SJSA1 (cell line): ENCODE measurements around the gene SH3PXD2B. TPM values are rescaled to one million over a fixed set of nuclear protein-coding genes. Genes with fewer than 3 reads are reported as not detected.
"Not testable (repeated sequence)": the region's sequence is repeated elsewhere in the genome, so short reads cannot be mapped to it uniquely, and the experiment has no call there.

Source experiments
- DNase-seq, 2 experiments: peaks; one replicate each; pipeline ENCODE4 v3.0.0-alpha.2; 2015 to 2020; ENCODE audit warnings: low spot score in 2 of 2, low read depth in 1 of 2
- H3K27ac ChIP-seq: fragments of 250-450 bp; sonication (Bioruptor Pico); 2 replicates; pipeline ENCODE4 v1.5.1; 2020; ENCODE audit warnings: mild to moderate bottlenecking, moderate library complexity
- H3K27me3 ChIP-seq: fragments of 250-450 bp; sonication (Bioruptor Pico); replicated peaks from 2 replicates; pipeline ENCODE4 v1.5.1; 2020; ENCODE audit warnings: mild to moderate bottlenecking, moderate library complexity
- H3K36me3 ChIP-seq: fragments of 250-450 bp; sonication (Bioruptor Pico); 2 replicates; pipeline ENCODE4 v1.5.1; 2020; ENCODE audit warnings: mild to moderate bottlenecking
- H3K4me1 ChIP-seq: fragments of 250-450 bp; sonication (Bioruptor Pico); replicated peaks from 2 replicates; pipeline ENCODE4 v1.6.1; 2021; ENCODE audit warnings: mild to moderate bottlenecking
- H3K4me3 ChIP-seq: fragments of 250-450 bp; sonication (Bioruptor Pico); 2 replicates; pipeline ENCODE4 v1.5.1; 2020; ENCODE audit warnings: mild to moderate bottlenecking
- H3K9me3 ChIP-seq: fragments of 250-450 bp; sonication (Bioruptor Pico); replicated peaks from 2 replicates; pipeline ENCODE4 v1.5.1; 2020; ENCODE audit warnings: mild to moderate bottlenecking
- total RNA-seq: library from RNA; depleted of rRNA; stranded (reverse); fragments of >200 nt; shearing (Covaris generic); gene quantifications from 2 replicates; pipeline ENCODE4 v1.2.3, GENCODE V29; 2014

Gene SH3PXD2B
- total RNA-seq, 1 experiment from 2014 or later, result 32.3 TPM

DNA sequence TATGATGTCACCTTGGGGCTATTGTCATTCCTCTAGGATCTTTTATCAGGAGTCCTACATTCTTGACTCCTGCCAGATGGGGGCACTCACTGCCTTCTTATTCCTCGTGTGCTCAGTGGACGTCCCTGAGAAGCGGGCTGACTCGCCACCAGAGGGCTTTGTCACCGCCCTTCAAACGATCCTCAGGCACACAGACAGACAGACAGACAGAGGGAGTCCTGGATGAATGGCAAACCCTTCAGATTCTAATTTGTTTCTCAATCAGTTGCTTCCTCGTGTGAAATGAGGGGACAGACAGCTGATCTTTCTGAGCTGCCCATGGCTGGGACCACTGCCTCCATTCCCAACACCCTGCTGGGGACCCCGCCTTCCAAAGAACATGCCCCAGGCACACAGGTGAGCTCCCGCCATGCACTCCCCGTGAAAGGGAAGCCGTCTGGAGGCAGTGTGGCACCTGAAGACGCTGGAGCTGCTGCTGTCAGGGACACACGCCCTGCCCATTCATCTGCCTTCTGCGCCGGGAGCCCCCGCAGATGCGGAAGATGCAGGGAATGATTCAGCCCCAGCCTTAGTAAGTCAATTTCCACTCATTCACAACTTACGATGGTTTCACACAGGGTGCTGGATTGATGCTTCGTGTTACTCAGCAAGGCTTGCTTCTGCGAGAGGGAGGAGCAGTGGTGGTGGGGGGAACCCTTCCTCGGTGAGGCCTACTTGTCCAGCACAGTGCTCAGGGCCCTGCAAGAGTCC, 24.9 kb upstream of the SH3PXD2B start:
- no peaks in the 10 kb centered on the region for H3K36me3 ChIP-seq
- DNase-seq, result peak; percentile 79 to 91
- H3K27ac ChIP-seq, result no peak overlapping the region
- no peaks in the 10 kb centered on the region for H3K9me3 ChIP-seq
- H3K4me3 ChIP-seq, result no peak overlapping the region
- H3K4me1 ChIP-seq, result no peaks in the 10 kb centered on the region
- H3K27me3 ChIP-seq, result no peaks in the 10 kb centered on the region

DNA sequence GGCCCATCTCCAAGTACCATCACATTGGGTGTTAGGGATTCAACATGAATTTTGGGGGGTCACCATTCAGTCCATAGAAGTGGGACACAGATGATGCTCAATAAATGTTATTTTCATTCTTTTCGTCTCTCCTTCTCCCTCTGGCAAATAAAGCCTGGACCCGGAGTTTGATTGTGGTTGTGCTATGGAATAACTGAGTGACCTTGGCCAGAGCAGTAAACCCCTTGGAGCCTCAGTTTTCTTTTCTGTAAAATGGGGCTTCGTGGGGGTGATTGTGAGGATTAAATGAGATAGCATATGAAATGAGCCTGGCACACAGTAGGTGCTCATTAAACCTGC, 24.3 kb upstream of the SH3PXD2B start:
- H3K27ac ChIP-seq, H3K4me1 ChIP-seq, H3K9me3 ChIP-seq, DNase-seq, H3K36me3 ChIP-seq, H3K4me3 ChIP-seq, H3K27me3 ChIP-seq: not testable (repeated sequence)

DNA sequence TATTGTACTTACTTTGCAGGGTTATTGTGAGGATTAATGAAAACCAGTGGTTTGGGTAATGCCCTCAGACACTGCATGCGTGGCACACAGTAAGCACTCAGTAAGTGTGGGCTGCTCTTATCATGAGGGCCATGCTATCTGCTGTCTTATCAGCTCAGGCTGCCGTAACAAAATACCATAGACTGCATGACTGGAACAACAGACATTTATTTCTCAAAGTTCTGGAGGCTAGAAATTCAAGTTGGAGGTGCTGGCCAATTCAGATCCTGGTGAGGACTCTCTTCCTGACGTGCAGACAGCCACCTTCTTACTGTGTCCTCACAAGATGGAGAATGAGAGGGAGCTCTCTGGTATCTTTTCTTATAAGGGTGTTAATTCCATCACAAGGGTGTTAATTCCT, 23.9 kb upstream of the SH3PXD2B start:
- no peak for DNase-seq
- no peak overlapping the region for H3K4me3 ChIP-seq
- no peak overlapping the region for H3K27ac ChIP-seq
- H3K36me3 ChIP-seq, result no peaks in the 10 kb centered on the region
- no peaks in the 10 kb centered on the region for H3K4me1 ChIP-seq
- no peaks in the 10 kb centered on the region for H3K27me3 ChIP-seq
- no peaks in the 10 kb centered on the region for H3K9me3 ChIP-seq

DNA sequence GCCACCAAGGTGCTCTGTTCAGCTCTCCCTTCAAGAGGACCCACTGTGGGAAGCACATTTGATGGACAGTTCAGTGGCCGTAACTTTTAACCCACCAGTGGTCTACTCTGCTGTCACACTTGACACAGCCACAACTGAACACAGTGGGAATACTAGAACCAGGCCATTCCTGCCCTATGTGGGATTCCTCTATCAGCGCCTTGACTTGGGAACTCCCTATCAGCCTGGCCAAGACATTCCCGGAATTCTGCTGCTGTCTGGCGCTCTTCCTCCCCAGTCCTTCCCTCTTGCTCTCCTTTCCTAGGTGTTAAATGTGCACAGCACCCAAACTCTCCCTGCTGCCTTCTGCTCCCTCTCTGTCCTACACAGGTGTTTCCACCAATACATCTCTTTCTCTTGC, 23.1 kb upstream of the SH3PXD2B start:
- DNase-seq, result no peak
- Histone ChIP-seq H3K27me3 (no peaks in the 10 kb centered on the region), H3K4me3 (no peak overlapping the region), H3K36me3 (no peaks in the 10 kb centered on the region), H3K4me1 (no peaks in the 10 kb centered on the region), H3K9me3 (no peaks in the 10 kb centered on the region), H3K27ac (no peak overlapping the region)

DNA sequence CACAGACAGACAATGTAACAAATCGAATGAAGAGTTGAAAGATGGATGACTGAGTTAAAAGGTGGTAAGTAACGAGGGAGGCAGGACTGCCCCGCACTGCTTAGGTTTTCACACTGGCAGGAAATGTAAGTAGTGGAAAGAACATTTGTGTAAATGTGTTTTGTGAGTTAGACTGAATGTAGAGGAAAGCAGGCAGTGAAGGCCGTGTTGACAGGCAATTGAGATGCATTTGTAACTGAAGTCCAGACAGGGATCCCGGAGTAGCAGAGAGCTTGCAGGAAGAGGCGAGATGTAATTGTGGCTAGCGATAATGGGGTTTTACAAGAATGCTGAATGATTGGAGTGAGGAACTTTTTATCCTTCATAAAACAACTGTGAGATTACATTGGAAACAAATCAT, 20.0 kb upstream of the SH3PXD2B start:
- H3K27ac ChIP-seq, result no peak overlapping the region

DNA sequence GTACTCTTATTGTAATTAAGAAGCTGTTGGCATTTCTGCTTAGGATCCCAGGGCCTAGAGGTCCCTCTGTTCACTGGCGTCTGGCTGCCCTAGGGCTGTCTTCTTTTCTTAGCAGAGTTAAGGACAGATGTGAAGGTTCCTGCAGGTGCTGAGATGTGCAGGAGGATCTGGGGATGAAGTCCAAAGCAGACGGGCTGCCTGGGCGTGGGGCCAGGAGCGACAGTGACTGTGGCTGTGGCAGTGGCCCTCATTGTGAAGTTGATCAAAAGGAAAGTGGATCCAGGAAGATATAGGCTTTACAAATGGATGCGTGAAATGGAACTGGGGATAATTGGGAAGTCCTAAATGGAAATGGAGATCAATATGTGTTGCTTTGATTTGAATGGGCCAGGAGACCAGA, 19.1 kb upstream of the SH3PXD2B start:
- H3K9me3 ChIP-seq, result no peaks in the 10 kb centered on the region; the same call in 1 of the 2 replicates
- H3K4me3 ChIP-seq, result no peak overlapping the region
- no peaks in the 10 kb centered on the region for H3K27me3 ChIP-seq
- H3K36me3 ChIP-seq, result no peaks in the 10 kb centered on the region
- H3K27ac ChIP-seq, result no peak overlapping the region
- no peak for DNase-seq
- H3K4me1 ChIP-seq, result no peaks in the 10 kb centered on the region

More for the DNA sequence above, 20.0 kb upstream of the SH3PXD2B start:
- Histone ChIP-seq H3K9me3 (no peaks in the 10 kb centered on the region; the same call in 1 of the 2 replicates), H3K27me3 (no peaks in the 10 kb centered on the region), H3K36me3 (no peaks in the 10 kb centered on the region), H3K4me1 (no peaks in the 10 kb centered on the region), H3K4me3 (no peak overlapping the region)
- no peak for DNase-seq

DNA sequence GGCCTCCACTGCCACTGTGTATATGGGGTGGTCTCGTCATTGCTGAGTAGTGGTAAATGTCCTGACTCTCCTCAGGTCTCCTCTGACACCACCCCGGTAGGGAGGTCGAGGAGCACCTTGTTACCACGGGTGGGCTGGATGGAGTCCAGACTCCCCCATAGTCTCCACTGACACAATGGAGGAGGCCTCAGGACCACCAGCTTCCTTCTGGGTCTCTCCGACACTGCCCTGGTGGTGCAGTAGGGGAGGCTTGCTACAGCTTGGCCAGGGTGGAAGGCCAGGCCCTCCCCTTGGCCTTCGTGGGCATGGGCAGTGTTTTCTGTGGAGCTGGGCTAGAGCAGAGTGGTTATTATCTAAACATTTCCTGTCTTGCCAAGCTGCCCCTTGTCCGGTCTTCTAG, 15.4 kb upstream of the SH3PXD2B start:
- no peak overlapping the region for H3K4me3 ChIP-seq
- no peak for DNase-seq
- no peaks in the 10 kb centered on the region; the same call in 1 of the 2 replicates for H3K9me3 ChIP-seq
- H3K27me3 ChIP-seq, result no peaks in the 10 kb centered on the region
- H3K27ac ChIP-seq, result no peak overlapping the region
- H3K4me1 ChIP-seq, result no peaks in the 10 kb centered on the region
- no peaks in the 10 kb centered on the region for H3K36me3 ChIP-seq

DNA sequence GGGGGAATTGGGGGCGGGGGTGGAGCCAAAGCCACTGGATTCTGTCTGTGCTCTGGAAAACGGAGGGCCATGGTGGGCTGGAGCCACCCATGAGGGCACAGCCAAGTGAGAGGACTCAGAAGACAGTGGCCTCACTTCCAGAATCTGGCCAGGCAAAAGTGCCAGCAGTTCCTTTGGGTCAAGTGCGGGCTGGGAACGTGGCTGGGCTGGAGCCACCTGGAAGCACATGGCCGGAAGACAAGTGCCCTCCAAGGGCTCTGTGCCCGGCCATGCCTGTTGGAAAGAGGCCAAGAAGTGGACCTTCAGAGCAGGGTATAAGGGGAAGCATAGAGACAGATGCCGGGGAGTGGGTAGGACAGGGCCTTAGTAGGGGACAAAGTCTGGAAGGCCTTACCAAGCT, 11.7 kb upstream of the SH3PXD2B start:
- Histone ChIP-seq H3K27me3 (no peaks in the 10 kb centered on the region), H3K4me3 (no peak overlapping the region), H3K36me3 (no peaks in the 10 kb centered on the region), H3K4me1 (no peaks in the 10 kb centered on the region), H3K9me3 (no peaks in the 10 kb centered on the region; the same call in 1 of the 2 replicates), H3K27ac (no peak overlapping the region)
- DNase-seq, result no peak

DNA sequence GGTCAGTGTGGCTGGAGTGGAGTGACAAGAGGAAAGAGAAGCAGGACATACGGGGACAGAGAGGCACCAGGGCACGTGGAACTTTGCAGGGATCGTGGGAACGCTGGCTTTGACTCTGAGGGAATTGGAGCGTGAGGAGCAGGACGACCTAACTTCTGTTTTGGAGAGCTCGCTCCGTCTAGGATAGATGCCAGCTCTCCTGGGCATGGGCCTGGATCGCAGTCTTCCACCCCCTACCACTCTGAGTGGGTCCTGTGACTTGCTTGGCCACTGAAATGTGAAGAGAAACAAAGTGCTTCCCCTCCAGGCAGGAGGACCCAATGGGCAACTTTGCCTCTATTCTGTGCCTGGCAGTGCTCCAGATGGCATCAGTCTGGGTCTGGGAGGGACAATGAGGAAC, 8.7 kb upstream of the SH3PXD2B start:
- DNase-seq, result no peak
- H3K4me1 ChIP-seq, result peaks cover 3% of the 10 kb centered on the region
- H3K27ac ChIP-seq, result no peak overlapping the region
- no peak overlapping the region for H3K4me3 ChIP-seq
- no peaks in the 10 kb centered on the region for H3K27me3 ChIP-seq
- H3K36me3 ChIP-seq, result no peaks in the 10 kb centered on the region
- H3K9me3 ChIP-seq, result no peaks in the 10 kb centered on the region

DNA sequence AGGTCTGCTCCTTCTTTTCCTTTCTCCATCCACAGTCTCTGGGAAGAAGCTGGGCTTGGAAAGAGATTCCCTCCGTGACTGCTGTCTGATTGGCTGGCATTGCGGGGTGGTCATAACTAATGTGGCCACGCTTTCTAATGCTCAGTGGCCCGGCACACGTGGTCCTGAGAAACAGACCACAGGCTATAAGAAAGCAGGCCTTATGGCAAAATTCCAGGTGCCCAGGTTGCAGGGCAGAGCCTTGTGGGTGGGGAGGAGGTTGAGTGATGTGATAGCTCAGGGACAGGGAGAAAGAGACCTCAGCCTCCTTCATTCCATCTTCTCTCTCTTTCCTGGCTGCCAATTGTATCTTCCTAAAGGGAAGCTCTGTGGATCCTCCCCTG, 5.4 kb upstream of the SH3PXD2B start:
- Histone ChIP-seq H3K4me3 (no peak overlapping the region), H3K27ac (no peak overlapping the region), H3K9me3 (no peaks in the 10 kb centered on the region), H3K4me1 (peaks cover 30% of the 10 kb centered on the region), H3K27me3 (no peaks in the 10 kb centered on the region), H3K36me3 (no peaks in the 10 kb centered on the region)
- no peak for DNase-seq

DNA sequence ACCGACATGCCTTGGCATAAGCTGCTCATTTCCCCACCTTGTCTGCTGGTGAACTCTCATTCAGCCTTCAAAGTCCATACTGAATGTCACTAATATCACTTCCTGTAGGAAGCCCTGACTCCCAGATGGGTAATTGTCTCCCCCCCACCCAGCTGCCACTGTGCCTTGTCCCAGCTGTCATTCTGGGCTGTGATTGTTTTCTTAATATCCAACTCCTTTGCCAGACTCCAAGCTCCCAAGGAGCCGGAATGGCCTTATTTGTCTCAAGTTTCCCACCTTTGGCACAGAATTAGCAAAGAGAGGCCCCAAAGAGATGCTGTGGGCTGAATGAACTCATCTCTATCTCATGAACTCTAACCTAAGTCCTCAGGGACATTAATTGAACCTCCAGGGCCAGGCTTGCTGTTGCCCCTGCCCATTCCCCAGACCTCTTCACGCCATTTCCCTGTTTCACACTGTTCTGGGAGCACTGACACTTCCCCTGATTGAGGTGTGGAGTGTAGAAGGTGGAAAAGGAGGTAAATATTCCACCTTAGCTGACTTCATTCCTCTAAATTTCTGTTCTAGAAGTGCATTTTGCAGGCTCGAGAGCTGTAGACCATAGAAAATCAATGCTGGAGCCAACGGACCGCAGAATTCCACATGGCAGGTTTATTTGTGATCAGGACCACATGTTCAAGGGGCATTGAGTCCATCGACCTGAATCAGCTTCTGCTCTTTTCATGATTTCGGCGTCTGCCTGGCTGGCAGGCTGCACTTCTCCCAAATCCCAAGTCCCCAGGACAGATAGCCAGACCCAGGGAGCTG, 4.9 kb upstream of the SH3PXD2B start:
- Histone ChIP-seq H3K27ac (no peak overlapping the region), H3K27me3 (no peaks in the 10 kb centered on the region), H3K4me3 (no peak overlapping the region), H3K9me3 (no peaks in the 10 kb centered on the region), H3K36me3 (peaks cover under 1% of the 10 kb centered on the region; the same call in 1 of the 2 replicates), H3K4me1 (peaks cover 33% of the 10 kb centered on the region)
- DNase-seq, result no peak

DNA sequence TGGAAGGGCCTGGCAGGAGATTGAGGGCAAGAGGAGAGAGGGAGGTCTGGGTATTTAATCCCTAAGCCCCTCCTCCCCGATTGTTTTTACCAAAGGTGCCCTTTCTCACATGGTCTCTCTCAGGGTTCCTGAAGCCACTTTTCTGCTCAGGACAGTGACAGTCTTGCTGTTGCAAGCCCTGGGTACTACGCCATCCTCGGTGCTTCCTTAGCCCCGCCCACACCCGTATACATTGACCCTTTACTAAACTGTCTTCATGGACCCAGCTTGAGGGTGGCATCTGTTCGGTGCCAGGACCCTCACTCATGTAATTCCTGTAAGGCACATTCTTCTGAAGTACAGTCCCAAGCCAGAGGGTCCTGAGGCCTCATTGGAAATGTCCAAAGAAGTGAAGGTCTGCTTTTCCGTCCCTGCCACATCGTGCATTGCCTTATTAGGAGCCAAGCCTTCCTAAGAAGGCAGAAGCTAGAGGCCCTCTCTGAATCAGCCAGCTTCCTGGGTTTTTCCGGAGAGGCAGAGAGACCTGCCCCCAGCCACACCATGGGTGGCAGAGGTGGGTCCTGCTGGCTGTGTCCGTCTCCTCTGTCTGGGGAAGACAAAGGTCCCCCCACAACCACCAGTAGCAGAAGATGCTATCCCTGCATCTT, 1.9 kb upstream of the SH3PXD2B start:
- peaks cover 11% of the 10 kb centered on the region for H3K36me3 ChIP-seq
- H3K9me3 ChIP-seq, result no peaks in the 10 kb centered on the region
- H3K27me3 ChIP-seq, result no peaks in the 10 kb centered on the region
- no peak overlapping the region for H3K27ac ChIP-seq
- H3K4me1 ChIP-seq, result peaks cover 54% of the 10 kb centered on the region
- no peak for DNase-seq
- no peak overlapping the region for H3K4me3 ChIP-seq

DNA sequence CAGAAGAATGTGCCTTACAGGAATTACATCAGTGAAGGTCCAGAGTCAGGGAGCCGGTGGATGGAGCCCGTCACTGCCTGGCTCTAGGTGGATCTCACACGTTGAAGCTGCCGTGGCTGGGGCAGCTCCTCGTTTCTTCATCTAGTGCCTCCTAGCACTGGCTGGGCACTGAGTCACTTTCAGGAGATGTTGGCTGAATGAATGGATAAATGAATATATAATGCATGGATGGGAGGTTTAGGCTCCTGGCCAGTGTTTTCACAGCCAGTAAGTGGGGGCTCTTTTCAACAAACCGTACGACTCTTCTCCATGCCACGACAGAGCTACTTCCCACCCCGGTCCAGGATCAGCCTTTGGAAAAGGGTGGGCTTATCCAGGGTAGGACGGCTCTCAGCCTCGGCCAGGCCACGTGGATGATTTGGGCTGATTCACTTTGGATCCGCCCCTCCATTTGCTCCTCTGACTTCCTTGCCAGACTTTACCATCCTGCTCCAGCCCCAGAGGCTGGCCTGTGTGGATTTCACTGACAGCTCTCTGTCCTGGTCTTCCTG, 1.3 kb upstream of the SH3PXD2B start:
- H3K4me1 ChIP-seq, result peaks cover 55% of the 10 kb centered on the region
- no peak overlapping the region for H3K4me3 ChIP-seq
- no peak overlapping the region for H3K27ac ChIP-seq
- DNase-seq, result no peak
- no peaks in the 10 kb centered on the region for H3K9me3 ChIP-seq
- H3K36me3 ChIP-seq, result peaks cover 17% of the 10 kb centered on the region
- H3K27me3 ChIP-seq, result no peaks in the 10 kb centered on the region

DNA sequence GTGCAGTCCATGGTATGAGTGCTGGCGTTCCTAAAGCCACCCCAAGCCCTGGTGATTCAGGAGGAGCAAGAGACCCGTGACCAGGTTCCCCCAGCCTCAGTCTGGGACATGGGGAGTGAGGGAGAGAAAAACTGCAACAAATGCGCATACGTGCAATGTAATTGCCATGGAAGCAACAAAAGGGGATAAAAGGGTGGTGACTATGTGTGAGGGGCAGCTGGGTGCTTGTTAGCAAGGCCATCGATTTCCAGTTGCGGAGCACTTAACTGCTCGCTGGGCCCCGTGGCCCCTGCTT, 709 bp upstream of the SH3PXD2B start:
- H3K36me3 ChIP-seq, result peaks cover 19% of the 10 kb centered on the region
- no peaks in the 10 kb centered on the region for H3K9me3 ChIP-seq
- DNase-seq, result no peak
- H3K4me1 ChIP-seq, result peaks cover 55% of the 10 kb centered on the region
- H3K4me3 ChIP-seq, result peak overlapping the region; percentile 91
- H3K27me3 ChIP-seq, result no peaks in the 10 kb centered on the region
- no peak overlapping the region for H3K27ac ChIP-seq
